ENCODE data around the gene VPREB3.
A peak's percentile ranks its signal among the peaks of the same experiment; 100 is the strongest.

Gene VPREB3, protein sequence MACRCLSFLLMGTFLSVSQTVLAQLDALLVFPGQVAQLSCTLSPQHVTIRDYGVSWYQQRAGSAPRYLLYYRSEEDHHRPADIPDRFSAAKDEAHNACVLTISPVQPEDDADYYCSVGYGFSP

DNA sequence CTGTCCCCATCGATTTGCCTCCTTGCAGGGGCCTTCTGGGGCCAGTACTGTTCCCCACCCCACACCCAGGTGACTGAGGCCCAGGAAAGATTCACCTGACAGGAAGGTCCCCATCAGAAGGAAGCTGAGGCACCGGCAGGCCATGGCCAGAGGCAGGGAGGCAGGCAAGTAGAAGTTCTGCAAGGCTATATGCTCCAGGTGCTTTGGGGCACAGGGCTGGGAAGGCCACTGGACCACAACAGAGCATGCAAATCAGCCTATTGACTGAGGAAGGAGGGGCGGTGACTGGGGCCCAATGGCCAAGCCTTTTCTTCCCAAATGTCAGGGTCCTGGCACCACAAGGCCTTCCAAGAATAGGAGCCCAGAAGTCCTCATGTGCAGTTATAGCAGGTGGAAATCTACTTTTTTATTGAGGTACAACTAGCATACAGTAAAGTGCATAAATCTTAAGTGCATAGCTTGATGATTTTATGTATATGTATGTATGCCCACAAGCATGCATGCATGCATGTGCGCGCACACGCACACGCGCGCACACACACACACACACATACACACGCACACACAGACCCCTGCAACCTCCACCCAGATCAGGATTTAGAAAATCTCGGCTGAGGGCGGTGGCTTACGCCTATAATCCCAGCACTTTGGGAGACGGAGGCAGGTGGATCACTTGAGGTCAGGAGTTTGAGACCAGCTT is at the start of gene VPREB3:
Gene VPREB3, minus strand, starts transcription at position 206 of the 700 bp plus-strand sequence. Its CDS starts 62 bp downstream, at position 144.
- no peak for DNase-seq

DNA sequence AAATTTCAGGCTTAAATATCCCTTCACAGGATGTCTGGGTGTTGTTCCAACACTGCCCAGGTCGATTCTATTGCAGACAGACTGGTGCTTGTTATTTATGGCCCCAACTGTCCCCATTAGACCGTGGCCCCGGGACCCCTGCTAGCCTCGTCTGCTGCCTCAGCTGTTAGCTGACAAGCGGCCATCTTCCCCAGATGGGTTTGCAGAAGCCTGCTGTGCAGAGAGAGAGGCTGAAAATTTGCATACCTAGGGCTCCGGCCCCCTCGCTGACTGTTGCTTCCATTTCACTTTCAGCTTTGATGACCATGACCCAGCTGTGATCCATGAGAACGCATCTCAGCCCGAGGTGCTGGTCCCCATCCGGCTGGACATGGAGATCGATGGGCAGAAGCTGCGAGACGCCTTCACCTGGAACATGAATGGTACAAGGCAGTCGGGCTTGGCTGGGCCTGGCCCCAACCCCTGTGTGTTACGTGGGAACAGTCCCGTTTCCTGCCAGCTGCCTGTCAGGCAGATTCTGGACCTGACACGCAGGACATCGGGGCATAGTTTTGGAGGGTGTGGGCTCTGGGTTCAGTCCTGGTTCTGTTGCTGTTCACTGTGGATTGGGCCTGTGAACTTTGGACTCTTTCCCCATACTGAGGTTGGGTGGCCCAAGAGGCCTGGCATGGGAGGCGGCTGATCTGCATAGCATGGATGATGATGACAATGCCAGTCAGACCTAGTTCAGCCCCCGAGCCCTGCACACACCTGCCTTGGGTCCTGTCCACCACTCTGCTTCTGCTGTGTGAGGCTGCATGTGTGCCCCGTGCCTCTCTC is 49.0 kb upstream of the VPREB3 start:
- DNase-seq = no peak

DNA sequence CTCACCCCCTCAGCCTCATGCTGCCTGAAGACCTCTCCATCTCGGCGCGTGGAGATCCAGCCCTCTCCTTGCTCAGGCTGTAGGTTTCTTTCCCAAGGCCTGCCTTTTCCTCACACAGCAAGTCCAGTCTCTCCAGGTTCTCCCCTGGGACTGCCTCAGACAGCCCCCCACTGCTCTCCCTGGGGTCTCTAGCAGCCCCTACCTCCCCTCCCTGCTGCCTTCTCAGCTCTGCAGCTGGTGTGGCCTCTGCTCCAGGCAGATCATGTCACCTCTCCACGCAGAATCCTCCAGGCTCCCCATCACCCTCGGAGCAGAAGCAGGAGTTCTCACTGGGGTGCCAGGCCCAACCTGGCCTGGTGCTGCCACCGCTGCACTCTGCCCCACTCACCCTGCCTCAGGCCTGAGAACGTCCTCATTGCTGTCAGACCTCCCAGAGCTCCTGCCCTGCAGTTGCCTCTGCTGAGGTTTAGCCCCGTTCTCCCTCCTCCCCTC is 47.7 kb upstream of the VPREB3 start:
- DNase-seq = no peak

DNA sequence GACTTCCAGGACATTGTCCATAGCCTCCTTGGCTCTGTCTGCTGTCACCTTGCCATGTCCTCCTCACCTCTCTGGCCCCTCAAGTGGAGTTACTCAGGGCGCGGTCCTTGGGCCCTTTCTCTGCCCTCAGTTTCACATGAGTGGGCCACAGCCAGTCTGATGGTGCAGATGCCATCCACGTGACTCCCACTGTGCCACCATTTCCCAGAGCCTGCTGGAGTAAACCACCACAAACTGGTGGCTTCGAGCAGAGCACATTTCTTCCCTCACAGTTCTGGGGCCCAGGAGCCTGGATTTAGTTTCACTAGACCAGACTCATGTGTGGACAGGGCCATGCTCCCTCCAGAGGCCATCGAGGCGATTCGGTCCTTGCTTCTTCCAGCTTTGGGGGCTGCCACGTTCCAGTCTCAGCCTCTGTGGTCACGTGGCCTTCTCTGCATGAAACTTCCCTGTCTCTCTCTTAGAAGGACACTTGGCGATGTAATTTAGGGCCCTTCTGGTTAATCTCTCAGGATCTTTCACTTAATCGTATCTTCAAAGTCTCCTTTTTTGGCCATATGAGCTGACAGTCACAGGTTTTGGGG is 47.1 kb upstream of the VPREB3 start:
- DNase-seq = no peak

DNA sequence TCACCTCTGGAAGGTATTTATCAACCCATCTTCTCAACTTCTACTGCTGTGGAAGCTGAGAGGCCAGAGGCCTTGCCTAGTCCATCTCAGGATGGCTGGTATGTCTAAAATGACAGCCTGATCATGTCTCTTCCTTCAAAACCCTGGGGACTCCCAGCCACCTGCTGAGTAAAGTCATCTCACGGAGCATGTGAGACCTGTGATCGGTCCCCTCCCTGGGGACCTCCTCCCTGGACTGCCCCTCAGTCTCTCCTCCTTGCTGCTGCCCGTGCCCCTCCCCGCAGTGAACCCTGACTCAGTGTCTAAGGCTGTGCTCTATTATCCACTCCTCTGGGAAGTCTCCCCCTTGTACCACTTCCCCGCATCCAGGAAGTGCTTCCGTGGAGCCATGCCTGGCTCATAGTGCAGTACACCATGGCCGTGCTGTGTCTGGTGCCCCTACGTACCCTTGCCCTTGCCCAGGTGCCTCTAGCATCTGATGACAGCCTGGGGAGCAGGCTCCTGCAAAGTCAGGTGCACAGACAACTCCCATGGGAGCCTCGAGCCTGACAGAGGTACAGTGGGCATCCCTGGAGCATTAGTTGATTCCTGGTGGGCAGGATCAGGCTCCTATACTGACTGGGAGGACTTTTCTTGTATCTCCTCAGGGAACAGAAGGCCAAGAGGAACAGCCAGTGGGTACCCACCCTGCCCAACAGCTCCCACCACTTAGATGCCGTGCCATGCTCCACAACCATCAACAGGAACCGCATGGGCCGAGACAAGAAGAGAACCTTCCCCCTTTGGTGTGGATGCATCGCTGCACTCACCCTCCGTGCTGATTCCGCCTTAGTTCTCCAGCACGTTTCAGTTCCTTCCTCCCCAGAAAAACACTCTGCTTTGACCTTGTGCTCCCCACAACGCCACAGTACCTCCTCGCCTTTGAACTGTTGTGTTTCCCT is 46.3 kb upstream of the VPREB3 start:
- no peak for DNase-seq

DNA sequence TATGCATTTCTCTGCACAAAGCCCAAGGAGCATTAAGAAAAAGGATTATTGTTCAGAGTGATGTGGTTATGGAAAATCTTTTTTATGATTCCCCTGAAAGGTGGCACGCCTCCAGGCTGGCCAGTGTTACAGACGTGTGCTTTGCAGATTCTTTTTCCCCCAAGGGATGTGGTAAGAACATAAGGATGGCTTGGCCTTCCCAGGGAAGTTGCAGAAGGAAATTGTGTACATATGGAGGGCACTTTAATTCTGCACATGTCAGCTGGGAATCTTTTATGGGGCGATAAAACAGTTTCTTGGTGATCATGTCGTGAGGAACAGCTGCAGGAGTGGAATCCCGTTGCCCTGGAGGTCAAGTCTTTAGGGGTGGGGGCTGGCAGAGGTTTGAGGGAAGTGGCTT is 42.2 kb upstream of the VPREB3 start:
- no peak for DNase-seq

DNA sequence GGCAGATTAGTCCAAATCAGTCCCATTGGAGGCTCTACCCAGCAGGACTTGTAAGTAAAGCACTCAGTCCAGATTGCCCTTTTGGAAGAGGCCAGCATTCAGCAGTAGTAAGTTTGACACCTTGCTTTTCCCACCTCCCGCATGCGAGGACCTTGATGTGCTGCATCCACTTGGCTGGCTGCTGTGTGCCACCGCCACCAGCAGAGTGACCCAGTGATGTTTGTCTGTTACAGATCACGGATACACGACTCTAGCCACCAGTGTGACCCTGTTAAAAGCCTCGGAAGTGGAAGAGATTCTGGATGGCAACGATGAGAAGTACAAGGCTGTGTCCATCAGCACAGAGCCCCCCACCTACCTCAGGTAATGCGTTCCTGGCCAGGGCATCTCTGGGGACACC is 39.1 kb upstream of the VPREB3 start:
- no peak for DNase-seq

DNA sequence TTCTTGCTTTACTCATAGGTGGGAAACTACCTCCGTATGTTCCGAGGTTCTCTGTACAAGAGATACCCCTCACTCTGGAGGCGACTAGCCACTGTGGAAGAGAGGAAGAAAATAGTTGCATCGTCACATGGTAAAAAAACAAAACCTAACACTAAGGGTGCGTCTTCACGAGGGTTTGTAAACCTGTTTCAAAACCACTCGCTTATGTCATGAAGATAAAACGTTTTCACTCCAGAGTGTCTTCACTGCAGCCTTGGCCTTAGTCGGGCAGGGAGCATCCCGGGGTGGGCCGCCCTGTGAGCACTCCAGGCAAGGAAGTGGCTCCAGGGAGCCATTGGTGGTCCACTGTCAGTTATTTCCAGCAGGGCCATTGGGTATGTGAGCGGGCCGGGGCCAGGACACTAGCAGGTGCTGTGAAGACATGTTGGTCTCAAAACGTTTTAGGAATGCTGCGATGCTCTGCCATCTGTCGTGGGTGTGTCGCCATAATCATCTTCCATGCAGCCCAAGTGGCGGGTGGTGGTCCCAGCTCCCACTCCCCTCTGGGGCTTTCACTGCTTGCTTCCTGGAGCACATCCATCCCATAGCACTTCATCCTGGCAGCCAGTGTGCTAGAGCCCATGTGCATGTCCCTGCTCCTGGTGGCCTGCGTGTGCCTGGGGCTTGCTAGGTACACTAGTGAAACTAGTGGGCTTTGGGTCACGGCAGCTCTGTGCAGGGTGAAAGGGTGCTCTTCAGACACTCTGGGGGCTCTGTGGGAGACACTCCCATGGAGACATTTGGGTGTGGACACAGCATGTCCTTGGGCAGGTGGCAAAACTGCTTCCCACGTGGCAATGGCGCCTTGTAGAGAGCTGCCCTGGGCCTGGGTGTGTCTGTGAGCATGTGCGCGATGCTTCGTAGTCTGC is 37.8 kb upstream of the VPREB3 start:
- DNase-seq = no peak

DNA sequence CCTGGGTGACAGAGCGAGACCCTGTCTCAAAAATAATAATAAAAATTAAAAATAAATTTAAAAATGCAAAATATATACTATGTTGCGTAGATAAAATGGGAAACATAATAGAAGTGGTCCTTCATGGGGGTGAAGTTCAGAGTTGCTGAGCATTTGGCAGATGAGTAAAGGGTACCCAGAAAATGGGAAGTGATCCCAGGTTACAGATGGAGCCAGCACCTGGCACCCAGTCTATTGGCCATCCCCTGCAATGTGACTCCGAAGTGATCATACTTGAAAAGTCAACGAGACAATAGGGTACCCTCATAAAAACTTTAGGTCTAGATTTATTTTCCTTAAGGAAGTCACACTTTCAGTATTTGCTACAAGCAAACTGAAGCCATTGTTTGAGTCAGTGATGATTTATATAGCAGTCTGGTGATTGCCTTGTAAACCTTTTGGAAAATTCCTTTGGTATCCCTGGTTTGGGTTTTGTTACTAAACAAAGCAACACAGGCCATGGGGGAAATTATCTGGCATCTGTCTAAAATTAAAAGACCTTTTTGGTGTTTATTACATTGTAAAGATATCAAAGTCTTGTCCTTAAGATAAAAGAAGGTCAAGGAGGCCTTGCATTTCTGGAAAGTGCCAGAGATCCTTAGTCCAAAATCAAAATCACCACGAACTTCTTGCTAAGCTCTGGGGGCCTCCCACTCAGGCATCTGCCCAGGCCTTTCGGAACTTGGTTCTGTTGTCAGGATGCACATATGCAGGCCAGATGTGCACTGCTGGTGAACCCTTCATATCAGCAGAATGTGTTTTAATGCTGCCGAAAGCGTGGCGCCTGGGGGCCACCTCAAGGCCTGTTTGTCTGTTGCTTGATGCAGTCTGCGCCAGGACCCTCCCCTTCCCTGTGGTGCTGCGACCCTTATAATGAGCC is 36.9 kb upstream of the VPREB3 start:
- no peak for DNase-seq

DNA sequence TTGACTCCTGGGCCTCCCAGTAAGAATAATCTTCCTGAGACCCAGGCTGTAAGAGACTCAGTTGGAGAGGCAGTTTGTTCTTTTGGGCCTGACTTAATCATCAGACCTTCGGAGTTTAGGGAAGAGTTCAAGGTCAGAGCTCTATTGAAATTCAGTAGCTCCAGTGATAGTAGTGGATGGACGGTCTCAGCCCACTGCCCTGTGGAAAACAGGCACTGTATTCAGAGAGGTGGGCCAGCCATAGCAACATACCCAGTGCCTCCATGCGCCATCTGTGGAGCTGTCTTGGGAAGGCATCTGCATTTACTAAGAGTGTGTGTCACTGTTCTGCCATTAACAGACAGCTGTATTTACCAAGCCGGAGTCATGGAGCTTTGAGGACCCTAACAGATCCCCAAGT is 35.4 kb upstream of the VPREB3 start:
- DNase-seq = no peak

DNA sequence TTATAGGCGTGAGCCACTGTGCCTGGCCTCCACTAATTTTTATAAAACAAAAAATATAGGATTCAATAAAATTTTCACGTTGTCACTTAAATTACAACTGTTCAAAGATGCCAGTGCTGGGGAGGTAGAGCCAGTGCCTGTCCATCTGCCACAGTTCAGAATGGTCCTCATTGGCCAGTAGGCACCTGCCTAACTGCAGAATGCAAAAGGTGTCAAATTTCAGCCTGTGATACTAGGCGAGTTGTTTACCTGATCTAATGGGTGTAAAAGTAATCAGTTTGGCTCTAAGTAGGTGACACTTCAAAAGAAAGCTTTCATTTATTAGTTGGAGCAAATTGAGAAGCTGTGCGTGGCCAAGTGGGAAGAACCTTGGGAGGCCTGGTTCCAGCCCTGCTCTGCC is 34.9 kb upstream of the VPREB3 start:
- no peak for DNase-seq

DNA sequence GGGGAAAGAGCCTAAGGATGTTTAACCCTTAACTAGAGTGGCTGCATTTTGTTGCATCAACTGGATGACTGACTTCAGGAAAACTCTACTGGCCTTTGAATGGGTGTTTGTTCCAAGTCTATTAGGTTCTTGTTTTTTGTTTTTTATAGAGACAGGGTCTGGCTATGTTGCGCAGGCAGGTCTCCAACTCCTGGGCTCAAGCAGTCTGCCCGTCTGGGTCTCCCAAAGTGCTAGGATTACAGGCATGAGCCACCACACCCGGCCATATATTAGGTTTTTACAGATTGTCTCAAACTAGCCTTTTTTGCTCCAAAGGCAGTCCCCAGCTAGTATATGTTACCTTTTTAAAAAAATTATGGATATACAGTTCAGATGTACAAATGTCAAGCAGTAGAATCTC is 33.7 kb upstream of the VPREB3 start:
- DNase-seq = no peak

DNA sequence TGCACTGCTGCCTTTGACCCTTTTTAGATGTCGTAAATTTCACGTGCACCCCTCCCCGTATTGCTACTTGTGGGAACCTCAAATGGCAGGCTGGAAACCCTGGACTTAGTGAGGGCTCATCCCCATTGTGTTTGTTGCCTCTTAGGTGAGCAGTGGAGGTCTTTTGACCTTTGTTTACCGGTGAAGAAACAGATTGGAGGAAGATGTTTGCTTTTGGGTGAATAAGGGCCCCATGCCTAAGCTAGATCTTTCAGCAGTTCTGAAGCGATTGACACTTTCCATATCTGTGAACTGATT is 33.3 kb upstream of the VPREB3 start:
- no peak for DNase-seq

DNA sequence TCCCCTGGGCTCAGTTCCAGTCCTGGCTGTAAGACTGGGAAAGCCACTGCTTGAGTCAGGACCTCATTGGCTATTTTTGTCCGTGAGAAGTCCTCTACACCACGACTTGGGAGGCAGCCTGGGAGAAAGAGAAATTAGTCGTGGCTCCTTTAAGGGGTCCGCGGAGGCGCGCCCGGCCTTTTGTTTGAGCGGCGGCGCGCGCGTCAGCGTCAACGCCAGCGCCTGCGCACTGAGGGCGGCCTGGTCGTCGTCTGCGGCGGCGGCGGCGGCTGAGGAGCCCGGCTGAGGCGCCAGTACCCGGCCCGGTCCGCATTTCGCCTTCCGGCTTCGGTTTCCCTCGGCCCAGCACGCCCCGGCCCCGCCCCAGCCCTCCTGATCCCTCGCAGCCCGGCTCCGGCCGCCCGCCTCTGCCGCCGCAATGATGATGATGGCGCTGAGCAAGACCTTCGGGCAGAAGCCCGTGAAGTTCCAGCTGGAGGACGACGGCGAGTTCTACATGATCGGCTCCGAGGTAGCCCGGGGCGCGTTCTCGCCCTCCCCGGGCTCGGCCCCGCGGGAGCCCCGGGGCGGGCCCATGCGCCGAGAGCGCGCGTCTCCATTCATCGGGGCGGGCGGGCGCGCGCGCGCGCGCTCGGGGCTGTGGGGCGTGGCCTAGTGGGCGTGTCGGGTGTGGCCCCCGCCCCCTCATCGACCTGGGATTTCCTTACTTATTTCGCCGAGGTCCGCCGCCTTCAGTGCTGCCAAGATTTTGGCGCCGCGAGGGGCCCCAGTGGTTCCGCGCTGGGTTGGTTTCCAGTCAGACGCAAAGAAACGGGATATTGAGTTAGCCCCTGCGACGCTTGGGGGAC is 32.8 kb upstream of the VPREB3 start, which contains the start of gene SMARCB1:
Gene SMARCB1, plus strand, starts transcription at position 215 of the 848 bp plus-strand sequence. Its CDS starts 204 bp downstream, at position 419.
- DNase-seq = peak; percentile 89 to 90

DNA sequence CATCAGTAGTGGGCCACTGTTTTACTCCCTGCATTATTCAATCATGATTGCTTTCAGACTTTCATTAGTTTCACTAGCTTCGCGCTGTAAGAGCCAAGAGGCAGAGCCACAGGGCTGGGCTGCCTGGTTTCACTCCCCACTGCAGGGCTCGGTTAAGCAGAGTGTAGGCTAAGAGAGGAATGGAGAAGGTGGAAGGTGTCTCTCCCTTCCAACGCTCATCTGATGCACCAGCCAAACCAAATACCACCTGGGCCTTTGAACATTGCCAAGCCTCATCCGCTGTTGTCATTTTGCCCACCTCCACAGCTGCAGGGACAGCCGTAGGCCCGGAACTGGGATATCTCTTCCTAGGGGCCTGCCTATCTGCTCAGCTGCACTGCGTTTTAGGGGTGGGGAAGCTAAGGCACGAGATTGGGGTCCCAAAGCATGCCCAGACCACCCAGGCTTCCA is 32.1 kb upstream of the VPREB3 start:
- no peak for DNase-seq

DNA sequence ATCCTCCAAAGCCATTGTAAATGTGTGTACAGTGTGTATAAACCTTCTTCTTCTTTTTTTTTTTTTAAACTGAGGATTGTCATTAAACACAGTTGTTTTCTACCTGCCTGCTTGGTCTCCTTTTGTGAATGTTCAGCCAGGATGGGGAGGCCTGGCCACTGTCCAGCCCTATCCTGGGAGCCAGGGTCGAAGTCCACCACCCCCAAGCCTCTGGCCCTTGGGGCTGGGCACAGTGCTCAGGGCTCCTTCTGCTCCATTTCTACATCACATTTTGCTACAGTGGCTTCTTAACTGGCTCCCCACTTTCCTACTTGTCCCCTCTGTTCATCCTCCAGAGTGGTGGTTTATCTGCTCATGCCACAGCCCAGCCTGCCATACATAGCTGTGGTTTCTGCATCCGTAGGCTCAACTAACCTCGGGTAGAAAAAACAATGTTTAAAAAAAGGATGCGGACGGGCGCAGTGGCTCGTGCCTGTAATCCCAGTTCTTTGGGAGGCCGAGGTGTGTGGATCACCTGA is 30.0 kb upstream of the VPREB3 start:
- DNase-seq = no peak

DNA sequence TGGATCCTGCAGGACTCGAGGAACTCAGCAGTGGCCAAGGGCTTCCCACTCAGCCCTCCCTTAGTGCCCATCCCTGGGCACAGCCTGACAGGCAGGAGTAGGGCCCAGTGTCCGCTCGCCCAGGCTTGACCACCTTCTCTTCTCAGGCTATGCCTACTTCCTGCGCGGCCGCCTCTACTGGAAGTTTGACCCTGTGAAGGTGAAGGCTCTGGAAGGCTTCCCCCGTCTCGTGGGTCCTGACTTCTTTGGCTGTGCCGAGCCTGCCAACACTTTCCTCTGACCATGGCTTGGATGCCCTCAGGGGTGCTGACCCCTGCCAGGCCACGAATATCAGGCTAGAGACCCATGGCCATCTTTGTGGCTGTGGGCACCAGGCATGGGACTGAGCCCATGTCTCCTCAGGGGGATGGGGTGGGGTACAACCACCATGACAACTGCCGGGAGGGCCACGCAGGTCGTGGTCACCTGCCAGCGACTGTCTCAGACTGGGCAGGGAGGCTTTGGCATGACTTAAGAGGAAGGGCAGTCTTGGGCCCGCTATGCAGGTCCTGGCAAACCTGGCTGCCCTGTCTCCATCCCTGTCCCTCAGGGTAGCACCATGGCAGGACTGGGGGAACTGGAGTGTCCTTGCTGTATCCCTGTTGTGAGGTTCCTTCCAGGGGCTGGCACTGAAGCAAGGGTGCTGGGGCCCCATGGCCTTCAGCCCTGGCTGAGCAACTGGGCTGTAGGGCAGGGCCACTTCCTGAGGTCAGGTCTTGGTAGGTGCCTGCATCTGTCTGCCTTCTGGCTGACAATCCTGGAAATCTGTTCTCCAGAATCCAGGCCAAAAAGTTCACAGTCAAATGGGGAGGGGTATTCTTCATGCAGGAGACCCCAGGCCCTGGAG is 29.3 kb upstream of the VPREB3 start:
- DNase-seq = no peak

DNA sequence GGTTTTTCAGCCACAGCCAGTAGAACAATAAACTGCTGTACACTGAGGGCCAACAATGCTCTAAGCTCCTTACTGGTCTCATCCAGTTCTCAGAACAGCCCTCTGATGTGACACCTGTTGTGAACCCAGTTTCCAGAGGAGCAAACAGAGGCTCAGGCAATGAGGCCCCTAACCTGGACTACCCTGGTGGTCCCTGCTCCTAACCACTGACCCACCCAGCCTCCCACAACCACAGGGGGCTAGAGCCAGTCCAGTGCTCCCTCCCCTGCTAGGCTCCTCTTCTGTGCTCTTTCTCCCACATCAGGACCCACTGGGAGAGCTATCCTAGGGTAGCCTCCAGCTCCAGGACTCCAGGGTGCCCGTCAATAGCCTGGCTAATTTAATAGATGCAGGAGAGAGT is 28.5 kb upstream of the VPREB3 start:
- DNase-seq = no peak
